Urinary bladder (tissue), 4 donors: ENCODE data around the gene IFT122. TPM values are rescaled to one million over a fixed set of nuclear protein-coding genes. Genes with fewer than 3 reads are reported as not detected.

Experiments used
- DNase-seq: peaks from one replicate; pipeline ENCODE4 v3.0.0-alpha.2; 2015; ENCODE audit errors: extremely low spot score
- H3K27ac ChIP-seq: one replicate; pipeline ENCODE4 v1.5.1; 2013; ENCODE audit warnings: low read depth, mild to moderate bottlenecking, moderate library complexity
- H3K36me3 ChIP-seq: one replicate; pipeline ENCODE4 v1.6.1; 2013; ENCODE audit warnings: mild to moderate bottlenecking, moderate library complexity; ENCODE audit not compliant: insufficient read depth
- H3K4me1 ChIP-seq: one replicate; pipeline ENCODE4 v1.6.1; 2013; ENCODE audit warnings: mild to moderate bottlenecking, moderate library complexity; ENCODE audit not compliant: insufficient read depth
- H3K4me3 ChIP-seq: one replicate; pipeline ENCODE4 v1.5.1; 2013; ENCODE audit warnings: low read depth, low read length
- WGBS: extraction: QIAGEN DNeasy Blood & Tissue Kit; methylation state at CpG from one replicate; pipeline ENCODE4 v1.1.7; 2013; 5-methylcytosine and 5-hydroxymethylcytosine counted together
- polyA plus RNA-seq: library from polyadenylated mRNA; stranded (reverse); fragments of 200-250 nt; gene quantifications from one replicate; pipeline ENCODE4 v1.2.3, GENCODE V29; 2013
- total RNA-seq: library from RNA; depleted of rRNA; stranded (reverse); fragments of >200 nt; gene quantifications from one replicate; pipeline ENCODE4 v1.2.3, GENCODE V29; 2014
- donor health status: healthy with polysubstance abuse.
- donor health status: healthy.

The IFT122 gene
- total and polyA plus RNA-seq, 2 donors: 14.1 to 45.9 TPM

DNA sequence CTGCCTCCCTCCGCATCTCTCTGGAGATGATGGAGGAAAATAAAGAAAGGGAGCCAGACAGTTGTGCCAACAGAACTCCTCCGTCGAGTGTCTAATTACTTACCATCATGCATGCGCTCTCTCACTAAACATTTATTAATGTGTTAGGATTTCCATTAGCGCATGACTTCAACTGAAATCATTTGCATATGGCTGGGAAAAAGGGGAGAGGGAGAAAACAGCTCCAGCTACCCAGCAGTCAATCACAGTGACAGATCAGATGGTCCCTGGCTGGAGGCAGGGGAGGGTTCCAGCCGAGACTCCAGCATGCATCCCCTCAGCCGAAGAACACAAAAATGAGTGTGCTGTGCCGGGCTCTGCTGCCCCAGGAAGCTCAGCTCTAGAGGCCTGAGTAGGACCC lies 81.6 kb downstream of the IFT122 start:
- DNase-seq: no peak
- 80% methylated on average over 8 of the region's 8 CpGs for WGBS
- Histone ChIP-seq H3K27ac (no peak overlapping the region), H3K36me3 (no peaks in the 10 kb centered on the region), H3K4me1 (no peaks in the 10 kb centered on the region), H3K4me3 (no peak overlapping the region)

GRCh38 chr3:129522953-129523352 lies 82.9 kb downstream of the IFT122 start:
- no peak overlapping the region for H3K4me3 ChIP-seq
- DNase-seq: no peak
- 89% methylated on average over 5 of the region's 5 CpGs for WGBS
- no peak overlapping the region for H3K27ac ChIP-seq
- no peaks in the 10 kb centered on the region for H3K36me3 ChIP-seq
- H3K4me1 ChIP-seq: no peaks in the 10 kb centered on the region

GRCh38 chr3:129524081-129524480 lies 84.1 kb downstream of the IFT122 start:
- Histone ChIP-seq H3K27ac (no peak overlapping the region), H3K36me3 (no peaks in the 10 kb centered on the region), H3K4me1 (no peaks in the 10 kb centered on the region), H3K4me3 (no peak overlapping the region)
- WGBS: 75% methylated on average over 4 of the region's 4 CpGs
- DNase-seq: no peak

DNA sequence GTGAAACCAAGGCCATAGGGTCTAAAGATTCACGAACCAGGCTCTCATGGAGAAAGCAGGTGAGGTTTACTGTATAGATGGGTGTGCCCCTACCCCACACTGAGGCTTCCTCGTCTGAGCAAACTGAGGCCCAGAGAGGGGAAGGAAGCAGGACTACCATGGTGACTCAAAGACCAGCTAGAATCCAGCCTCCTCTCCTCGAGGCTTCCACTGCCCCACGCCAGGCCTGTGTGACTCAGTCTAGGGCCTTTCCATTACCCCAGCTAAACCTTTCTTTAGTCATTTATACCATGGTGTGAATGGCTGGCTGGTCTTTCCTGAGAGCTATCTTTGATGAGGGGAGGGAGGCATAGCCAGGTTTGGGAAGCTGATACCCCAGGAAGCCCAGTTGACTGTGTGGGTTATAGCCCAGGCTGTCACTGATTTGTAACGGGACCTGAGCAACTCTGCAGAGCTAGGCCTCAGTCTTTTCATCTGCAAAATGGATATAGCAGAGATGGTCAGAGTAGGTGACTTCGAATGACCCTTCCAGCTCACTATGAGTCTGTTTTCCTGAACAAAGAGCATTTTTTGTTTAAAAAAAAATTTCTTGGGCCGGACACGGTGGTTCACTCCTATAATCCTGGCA lies 85.4 kb downstream of the IFT122 start:
- Histone ChIP-seq H3K4me1 (no peaks in the 10 kb centered on the region), H3K4me3 (no peak overlapping the region), H3K36me3 (no peaks in the 10 kb centered on the region), H3K27ac (no peak overlapping the region)
- WGBS: 81% methylated on average over 8 of the region's 8 CpGs
- DNase-seq: no peak

DNA sequence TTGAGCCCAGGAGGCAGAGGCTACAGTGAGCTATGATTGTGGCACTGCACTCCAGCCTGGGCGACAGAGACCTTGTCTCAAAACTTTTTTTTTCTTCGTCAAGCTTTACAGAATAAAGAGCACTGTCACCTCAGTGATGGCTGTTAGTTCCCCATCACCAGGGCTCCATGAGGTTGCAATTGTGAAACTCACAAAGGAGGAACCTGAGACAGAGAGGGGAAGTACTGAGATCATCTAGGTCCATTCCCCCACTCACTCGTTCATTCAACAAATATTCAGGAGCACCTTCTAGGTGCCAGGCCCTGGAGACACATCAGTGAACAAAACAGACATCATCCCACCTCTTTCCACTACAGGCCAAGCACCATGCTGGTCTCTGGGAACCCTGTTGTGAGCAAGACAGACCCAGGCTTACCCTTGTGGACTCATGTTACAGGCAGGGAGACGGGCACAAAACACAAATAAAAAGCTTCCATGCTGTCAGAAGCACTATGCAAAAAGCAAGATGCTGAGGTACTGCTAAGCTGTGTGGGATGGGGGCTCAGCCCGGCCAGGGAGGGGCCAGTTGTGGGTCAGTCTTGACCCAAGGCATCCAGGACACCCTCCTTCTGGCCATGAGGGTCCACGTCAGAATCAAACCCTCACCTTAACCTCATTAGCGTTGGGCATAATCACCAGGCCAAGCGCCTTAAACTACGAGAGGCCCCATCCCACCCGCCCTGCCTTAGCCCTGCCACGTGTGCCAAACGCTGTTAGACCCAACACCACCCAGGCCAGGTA lies 86.3 kb downstream of the IFT122 start:
- no peak for DNase-seq
- no peaks in the 10 kb centered on the region for H3K4me1 ChIP-seq
- H3K27ac ChIP-seq: no peak overlapping the region
- 82% methylated on average over 12 of the region's 12 CpGs for WGBS
- H3K4me3 ChIP-seq: no peak overlapping the region
- H3K36me3 ChIP-seq: no peaks in the 10 kb centered on the region

- H3K4me3 ChIP-seq: no peak overlapping the region
- no peaks in the 10 kb centered on the region for H3K4me1 ChIP-seq
- no peak for DNase-seq
- WGBS: 92% methylated on average over 11 of the region's 11 CpGs
- H3K27ac ChIP-seq: no peak overlapping the region
- no peaks in the 10 kb centered on the region for H3K36me3 ChIP-seq
Observed at GRCh38 chr3:129527262-129527661, 87.2 kb downstream of the IFT122 start.

- no peak within 1 kb of the TSS for H3K27ac ChIP-seq
- H3K4me3 ChIP-seq: no peak within 1 kb of the TSS
- no peaks in the 10 kb centered on the region for H3K36me3 ChIP-seq
- DNase-seq: no peak
- 96% methylated on average over 18 of the region's 18 CpGs for WGBS
- no peaks in the 10 kb centered on the region for H3K4me1 ChIP-seq
Observed at GRCh38 chr3:129528589-129529100, 88.6 kb downstream of the IFT122 start, which contains the start of gene RHO. Gene RHO (plus strand): TSS chr3:129528639. CDS start chr3:129528734, 95 bp downstream.

GRCh38 chr3:129529436-129530210 lies 89.6 kb downstream of the IFT122 start:
- Histone ChIP-seq H3K4me3 (no peak overlapping the region), H3K4me1 (no peaks in the 10 kb centered on the region), H3K36me3 (no peaks in the 10 kb centered on the region), H3K27ac (no peak overlapping the region)
- DNase-seq: no peak
- 79% methylated on average over 12 of the region's 12 CpGs for WGBS

GRCh38 chr3:129530251-129530791 lies 90.3 kb downstream of the IFT122 start:
- no peak overlapping the region for H3K27ac ChIP-seq
- no peaks in the 10 kb centered on the region for H3K4me1 ChIP-seq
- no peaks in the 10 kb centered on the region for H3K36me3 ChIP-seq
- WGBS: 46% methylated on average over 6 of the region's 6 CpGs
- DNase-seq: no peak
- no peak overlapping the region for H3K4me3 ChIP-seq

DNA sequence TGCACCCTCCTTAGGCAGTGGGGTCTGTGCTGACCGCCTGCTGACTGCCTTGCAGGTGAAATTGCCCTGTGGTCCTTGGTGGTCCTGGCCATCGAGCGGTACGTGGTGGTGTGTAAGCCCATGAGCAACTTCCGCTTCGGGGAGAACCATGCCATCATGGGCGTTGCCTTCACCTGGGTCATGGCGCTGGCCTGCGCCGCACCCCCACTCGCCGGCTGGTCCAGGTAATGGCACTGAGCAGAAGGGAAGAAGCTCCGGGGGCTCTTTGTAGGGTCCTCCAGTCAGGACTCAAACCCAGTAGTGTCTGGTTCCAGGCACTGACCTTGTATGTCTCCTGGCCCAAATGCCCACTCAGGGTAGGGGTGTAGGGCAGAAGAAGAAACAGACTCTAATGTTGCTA lies 90.8 kb downstream of the IFT122 start:
- DNase-seq: no peak
- Histone ChIP-seq H3K36me3 (no peaks in the 10 kb centered on the region), H3K4me3 (no peak overlapping the region), H3K27ac (no peak overlapping the region), H3K4me1 (no peaks in the 10 kb centered on the region)
- 98% methylated on average over 13 of the region's 13 CpGs for WGBS

DNA sequence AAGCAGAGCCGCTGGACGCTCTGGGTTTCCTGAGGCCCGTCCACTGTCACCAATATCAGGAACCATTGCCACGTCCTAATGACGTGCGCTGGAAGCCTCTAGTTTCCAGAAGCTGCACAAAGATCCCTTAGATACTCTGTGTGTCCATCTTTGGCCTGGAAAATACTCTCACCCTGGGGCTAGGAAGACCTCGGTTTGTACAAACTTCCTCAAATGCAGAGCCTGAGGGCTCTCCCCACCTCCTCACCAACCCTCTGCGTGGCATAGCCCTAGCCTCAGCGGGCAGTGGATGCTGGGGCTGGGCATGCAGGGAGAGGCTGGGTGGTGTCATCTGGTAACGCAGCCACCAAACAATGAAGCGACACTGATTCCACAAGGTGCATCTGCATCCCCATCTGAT lies 91.7 kb downstream of the IFT122 start:
- no peaks in the 10 kb centered on the region for H3K4me1 ChIP-seq
- H3K27ac ChIP-seq: no peak overlapping the region
- WGBS: 94% methylated on average over 11 of the region's 11 CpGs
- H3K36me3 ChIP-seq: no peaks in the 10 kb centered on the region
- DNase-seq: no peak
- H3K4me3 ChIP-seq: no peak overlapping the region

DNA sequence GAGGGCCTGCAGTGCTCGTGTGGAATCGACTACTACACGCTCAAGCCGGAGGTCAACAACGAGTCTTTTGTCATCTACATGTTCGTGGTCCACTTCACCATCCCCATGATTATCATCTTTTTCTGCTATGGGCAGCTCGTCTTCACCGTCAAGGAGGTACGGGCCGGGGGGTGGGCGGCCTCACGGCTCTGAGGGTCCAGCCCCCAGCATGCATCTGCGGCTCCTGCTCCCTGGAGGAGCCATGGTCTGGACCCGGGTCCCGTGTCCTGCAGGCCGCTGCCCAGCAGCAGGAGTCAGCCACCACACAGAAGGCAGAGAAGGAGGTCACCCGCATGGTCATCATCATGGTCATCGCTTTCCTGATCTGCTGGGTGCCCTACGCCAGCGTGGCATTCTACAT lies 92.2 kb downstream of the IFT122 start:
- no peaks in the 10 kb centered on the region for H3K36me3 ChIP-seq
- WGBS: 96% methylated on average over 20 of the region's 20 CpGs
- DNase-seq: no peak
- no peak overlapping the region for H3K4me3 ChIP-seq
- no peak overlapping the region for H3K27ac ChIP-seq
- no peaks in the 10 kb centered on the region for H3K4me1 ChIP-seq

GRCh38 chr3:129533406-129533805 lies 93.4 kb downstream of the IFT122 start:
- no peak for DNase-seq
- H3K36me3 ChIP-seq: no peaks in the 10 kb centered on the region
- H3K27ac ChIP-seq: no peak overlapping the region
- H3K4me3 ChIP-seq: no peak overlapping the region
- WGBS: 96% methylated on average over 16 of the region's 16 CpGs
- H3K4me1 ChIP-seq: no peaks in the 10 kb centered on the region
